NCI-H2196 treated with DMSO at 0.1 percent for 48 hours (cell line): ENCODE measurements around the gene ZNF100.
"Not testable (repeated sequence)": the region's sequence is repeated elsewhere in the genome, so short reads cannot be mapped to it uniquely, and the experiment has no call there.

Source experiments
- DNase-seq: peaks from one replicate; lab custom pipeline; 2025; ENCODE audit not compliant: unreplicated experiment; lab: John Stamatoyannopoulos, UW

Gene ZNF100

GRCh38 chr19:21705393-21705792 lies 62.0 kb downstream of the ZNF100 start:
- DNase-seq = no peak

GRCh38 chr19:21704320-21704719 lies 63.1 kb downstream of the ZNF100 start:
- no peak for DNase-seq

GRCh38 chr19:21699197-21699596 lies 68.2 kb downstream of the ZNF100 start:
- DNase-seq = no peak

- no peak for DNase-seq
These were observed 69.2 kb downstream of the ZNF100 start for GRCh38 chr19:21698215-21698614.

GRCh38 chr19:21697698-21698097 lies 69.7 kb downstream of the ZNF100 start:
- DNase-seq = no peak

GRCh38 chr19:21694171-21694906 lies 73.0 kb downstream of the ZNF100 start:
- no peak for DNase-seq

GRCh38 chr19:21693399-21693798 lies 74.0 kb downstream of the ZNF100 start:
- no peak for DNase-seq

- no peak for DNase-seq
These were observed 75.7 kb downstream of the ZNF100 start for GRCh38 chr19:21691661-21692060.

GRCh38 chr19:21688464-21688863 lies 78.9 kb downstream of the ZNF100 start:
- no peak for DNase-seq

- DNase-seq = no peak
These were observed 86.7 kb downstream of the ZNF100 start for GRCh38 chr19:21680671-21681070.

- DNase-seq = no peak
These were observed 87.4 kb downstream of the ZNF100 start for GRCh38 chr19:21680026-21680425.

- no peak for DNase-seq
These were observed 89.5 kb downstream of the ZNF100 start for GRCh38 chr19:21677696-21678418.

GRCh38 chr19:21674454-21674853 lies 92.9 kb downstream of the ZNF100 start:
- DNase-seq = no peak

- DNase-seq = not testable (repeated sequence)
These were observed 93.9 kb downstream of the ZNF100 start for GRCh38 chr19:21673479-21673878.
